H1 (cell line): ENCODE data around the gene SEPTIN1. TPM values are rescaled to one million over a fixed set of nuclear protein-coding genes. Genes with fewer than 3 reads are reported as not detected.

ENCODE experiments used
- CTCF ChIA-PET: fragments of 300-600 bp; sonication (Branson Sonifier 250); formaldehyde crosslinking; loops from one replicate; lab custom pipeline; 2021; ENCODE audit not compliant: partially characterized antibody; lab: Charles Lee
- POLR2A ChIA-PET: fragments of 300-600 bp; sonication (Branson Sonifier 250); formaldehyde crosslinking; loops from one replicate; lab custom pipeline; 2021; ENCODE audit warnings: inconsistent platforms; ENCODE audit not compliant: partially characterized antibody; lab: Charles Lee
- DNase-seq, 2 experiments: peaks; one replicate each; pipeline versions ENCODE4 v3.0.0 to v3.0.0-alpha.2; 2010 to 2022; ENCODE audit warnings: low spot score in 2 of 2, low read depth in 1 of 2, mixed read lengths in 1 of 2
- FAIRE-seq: peaks from 2 replicates; lab custom pipeline; 2011; peaks lifted over from hg19 to GRCh38; lab: Jason Lieb, UNC
- H2AFZ ChIP-seq: 2 replicates; pipeline ENCODE4 v1.8.1; 2012; ENCODE audit warnings: low read length, inconsistent platforms
- H2AK5ac ChIP-seq: 2 replicates; pipeline ENCODE4 v1.6.1; 2013; ENCODE audit warnings: low read depth, low read length
- H2BK120ac ChIP-seq: replicated peaks from 2 replicates; pipeline ENCODE3; 2013; ENCODE audit warnings: low read depth, low read length, inconsistent platforms
- H2BK12ac ChIP-seq: 2 replicates; pipeline ENCODE4 v1.6.1; 2013; ENCODE audit warnings: low read depth, low read length
- H2BK15ac ChIP-seq: 2 replicates; pipeline ENCODE4 v1.6.1; 2013; ENCODE audit warnings: low read length
- H2BK20ac ChIP-seq: 2 replicates; pipeline ENCODE4 v1.6.1; 2013; ENCODE audit warnings: low read length
- H2BK5ac ChIP-seq: 2 replicates; pipeline ENCODE4 v1.6.1; 2013; ENCODE audit warnings: low read depth, low read length
- H3K14ac ChIP-seq: 2 replicates; pipeline ENCODE4 v1.6.1; 2013; ENCODE audit warnings: inconsistent platforms; ENCODE audit not compliant: insufficient read length
- H3K18ac ChIP-seq: 2 replicates; pipeline ENCODE4 v1.6.1; 2013; ENCODE audit warnings: low read length; ENCODE audit errors: extremely low read depth
- H3K23ac ChIP-seq: 2 replicates; pipeline ENCODE4 v1.6.1; 2013; ENCODE audit warnings: inconsistent platforms; ENCODE audit not compliant: insufficient read length
- H3K23me2 ChIP-seq: 2 replicates; pipeline ENCODE4 v1.6.1; 2013; ENCODE audit warnings: low read depth, low read length
- H3K27ac ChIP-seq: 2 replicates; pipeline ENCODE4 v1.6.1; 2011; ENCODE audit warnings: low read depth, low read length, inconsistent platforms
- H3K27me3 ChIP-seq, 4 experiments: replicated peaks in 1 of 4; 1 replicate in 1 of 4; 2 replicates in 3 of 4; pipeline versions ENCODE4 v1.6.1 to v1.8.1; 2011 to 2013; ENCODE audit warnings: low read length in 3 of 4, mild to moderate bottlenecking in 3 of 4, inconsistent platforms in 2 of 4, mixed read lengths in 2 of 4, moderate library complexity in 1 of 4; ENCODE audit not compliant: control insufficient read depth in 3 of 4, insufficient read depth in 3 of 4; ENCODE audit errors: extremely low read depth in 1 of 4
- H3K36me3 ChIP-seq, 4 experiments: 2 replicates each; pipeline versions ENCODE4 v1.6.1 to v1.8.1; 2011 to 2013; ENCODE audit warnings: mild to moderate bottlenecking in 4 of 4, low read length in 3 of 4, moderate library complexity in 2 of 4, control low read depth in 1 of 4, inconsistent platforms in 1 of 4; ENCODE audit not compliant: insufficient read depth in 4 of 4, control insufficient read depth in 2 of 4
- H3K4ac ChIP-seq: replicated peaks from 2 replicates; pipeline ENCODE3; 2013; ENCODE audit warnings: low read length, low read depth, mixed read lengths, inconsistent platforms; ENCODE audit not compliant: insufficient read length
- H3K4me1 ChIP-seq, 4 experiments: replicated peaks in 1 of 4; 1 replicate in 1 of 4; 2 replicates in 3 of 4; pipeline versions ENCODE4 v1.6.1 to v1.8.1; 2011 to 2013; ENCODE audit warnings: low read length in 3 of 4, inconsistent platforms in 2 of 4, mixed read lengths in 1 of 4; ENCODE audit not compliant: insufficient read depth in 4 of 4, control insufficient read depth in 3 of 4
- H3K4me2 ChIP-seq, 2 experiments: 2 replicates each; pipeline versions ENCODE4 v1.6.1 to v1.8.1; 2011 to 2013; ENCODE audit warnings: low read depth in 2 of 2, low read length in 2 of 2, control low read depth in 1 of 2, inconsistent platforms in 1 of 2, mild to moderate bottlenecking in 1 of 2; ENCODE audit not compliant: insufficient read depth in 1 of 2
- H3K4me3 ChIP-seq, 4 experiments: fragments of 200-600, 300-600 bp in 1 of 4; sonication (generic), shearing (Covaris generic), sonication (Bioruptor Twin) in 1 of 4; 2 replicates each; pipeline versions ENCODE4 v1.5.1 to v1.8.1; 2011 to 2016; ENCODE audit warnings: low read length in 4 of 4, low read depth in 3 of 4, control low read depth in 2 of 4, inconsistent platforms in 2 of 4, mild to moderate bottlenecking in 2 of 4, mixed read lengths in 1 of 4, moderate library complexity in 1 of 4; ENCODE audit not compliant: insufficient read depth in 2 of 4; ENCODE audit errors: extremely low read depth in 1 of 4
- H3K56ac ChIP-seq: replicated peaks from 2 replicates; pipeline ENCODE3; 2013; ENCODE audit warnings: low read depth, mild to moderate bottlenecking, mixed read lengths, low read length, inconsistent platforms; ENCODE audit not compliant: insufficient read length
- H3K79me1 ChIP-seq: 2 replicates; pipeline ENCODE4 v1.6.1; 2013; ENCODE audit warnings: low read depth, low read length, control low read depth
- H3K79me2 ChIP-seq, 2 experiments: 2 replicates each; pipeline versions ENCODE4 v1.6.1 to v1.8.1; 2012 to 2013; ENCODE audit warnings: low read length in 2 of 2, mild to moderate bottlenecking in 2 of 2, inconsistent platforms in 1 of 2; ENCODE audit not compliant: insufficient read depth in 2 of 2, control insufficient read depth in 1 of 2
- H3K9ac ChIP-seq, 4 experiments: replicated peaks in 1 of 4; 1 replicate in 1 of 4; 2 replicates in 3 of 4; pipeline versions ENCODE4 v1.6.1 to v1.8.1; 2011 to 2013; ENCODE audit warnings: low read depth in 3 of 4, low read length in 3 of 4, control low read depth in 2 of 4, mild to moderate bottlenecking in 2 of 4, moderate library complexity in 2 of 4, inconsistent platforms in 1 of 4; ENCODE audit errors: extremely low read depth in 1 of 4
- H3K9me3 ChIP-seq, 2 experiments: 2 replicates each; pipeline versions ENCODE4 v1.6.1 to v1.8.1; 2012 to 2013; ENCODE audit warnings: mild to moderate bottlenecking in 2 of 2, moderate library complexity in 2 of 2, control low read depth in 1 of 2, inconsistent platforms in 1 of 2, low read depth in 1 of 2, low read length in 1 of 2, mixed read lengths in 1 of 2; ENCODE audit not compliant: insufficient read depth in 2 of 2
- H4K20me1 ChIP-seq, 2 experiments: replicated peaks in 1 of 2; 2 replicates each; pipeline versions ENCODE3 to v1.8.1; 2011 to 2013; ENCODE audit warnings: inconsistent platforms in 2 of 2, low read length in 2 of 2, mild to moderate bottlenecking in 1 of 2; ENCODE audit not compliant: insufficient read depth in 2 of 2, control insufficient read depth in 1 of 2
- H4K5ac ChIP-seq: 2 replicates; pipeline ENCODE4 v1.6.1; 2013; ENCODE audit warnings: low read length, low read depth, mixed read lengths, inconsistent platforms; ENCODE audit not compliant: insufficient read length
- H4K8ac ChIP-seq: 2 replicates; pipeline ENCODE4 v1.8.0; 2013; ENCODE audit warnings: mild to moderate bottlenecking, moderate library complexity, low read length, inconsistent platforms; ENCODE audit not compliant: insufficient read depth; ENCODE audit errors: extremely low read depth
- H4K91ac ChIP-seq: replicated peaks from 2 replicates; pipeline ENCODE3; 2013; ENCODE audit warnings: low read length, mixed read lengths, inconsistent platforms; ENCODE audit not compliant: insufficient read length
- ATF2 ChIP-seq: IDR thresholded peaks from 2 replicates; pipeline ENCODE4 v1.6.1; 2012; ENCODE audit warnings: low read length, inconsistent platforms
- BACH1 ChIP-seq: IDR thresholded peaks from 2 replicates; pipeline ENCODE4 v1.6.1; 2012; ENCODE audit warnings: low read length, improper control_type of control experiment
- BCL11A ChIP-seq, 2 experiments: IDR thresholded peaks; one replicate each; pipeline ENCODE4 v1.6.1; 2011; ENCODE audit warnings: low read depth in 2 of 2, low read length in 2 of 2, mild to moderate bottlenecking in 2 of 2
- KDM1A ChIP-seq: fragments of 200-600, 300-600 bp; sonication (generic); IDR thresholded peaks from 2 replicates; pipeline ENCODE4 v1.7.1; 2016; ENCODE audit warnings: mild to moderate bottlenecking, low read length, borderline replicate concordance
- KDM4A ChIP-seq: IDR thresholded peaks from one replicate; pipeline ENCODE4 v1.7.1; 2012; ENCODE audit warnings: low read depth, mild to moderate bottlenecking, moderate library complexity, low read length, inconsistent platforms; ENCODE audit not compliant: severe bottlenecking
- PHF8 ChIP-seq: fragments of 200-600 bp; sonication (generic); conservative IDR thresholded peaks from 2 replicates; pipeline ENCODE4 v1.7.1; 2012; ENCODE audit warnings: low read depth, mild to moderate bottlenecking, inconsistent platforms, low read length, moderate library complexity
- POLR2AphosphoS5 ChIP-seq: IDR thresholded peaks from 2 replicates; pipeline ENCODE4 v1.6.1; 2011; ENCODE audit warnings: low read depth, low read length
- RBBP5 ChIP-seq: IDR thresholded peaks from 2 replicates; pipeline ENCODE4 v1.7.1; 2012; ENCODE audit warnings: low read depth, mild to moderate bottlenecking, inconsistent platforms, low read length, moderate library complexity, borderline replicate concordance
- RXRA ChIP-seq: IDR thresholded peaks from 2 replicates; pipeline ENCODE4 v1.6.1; 2011; ENCODE audit warnings: low read depth, mild to moderate bottlenecking, low read length, moderate library complexity; ENCODE audit not compliant: insufficient read depth
- SP2 ChIP-seq: IDR thresholded peaks from 2 replicates; pipeline ENCODE4 v1.6.1; 2012; ENCODE audit warnings: mild to moderate bottlenecking, low read length, inconsistent platforms
- SP4 ChIP-seq: IDR thresholded peaks from 2 replicates; pipeline ENCODE4 v1.6.1; 2012; ENCODE audit warnings: low read length, inconsistent platforms
- TCF12 ChIP-seq: IDR thresholded peaks from 2 replicates; pipeline ENCODE4 v1.6.1; 2011; ENCODE audit warnings: low read depth, mild to moderate bottlenecking, low read length
- ZNF274 ChIP-seq: IDR thresholded peaks from 2 replicates; pipeline ENCODE4 v1.7.0; 2012; ENCODE audit warnings: low read length, borderline replicate concordance; ENCODE audit errors: extremely low read depth
- WGBS, 2 experiments: shearing (Covaris generic) in 1 of 2; methylation state at CpG; one replicate each; pipeline versions ENCODE4 v1.1.6 to v1.1.7; 2013 to 2015; ENCODE audit warnings: low lambda C conversion rate in 2 of 2, mixed read lengths in 2 of 2, inconsistent platforms in 1 of 2, low coverage in 1 of 2, missing lambda C conversion rate in 1 of 2; ENCODE audit not compliant: insufficient replicate concordance in 2 of 2, insufficient coverage in 1 of 2, insufficient read length in 1 of 2; ENCODE audit errors: extremely low coverage in 1 of 2, missing lambda C conversion rate in 1 of 2; 5-methylcytosine and 5-hydroxymethylcytosine counted together
- polyA plus RNA-seq, 7 experiments: library from polyadenylated mRNA; depleted of rRNA in 3 of 7; stranded (reverse) in 5 of 7; unstranded in 2 of 7; fragments of >200 nt in 5 of 7; fragments of 200-250 nt in 2 of 7; gene quantifications; 1 replicate in 5 of 7; 2 replicates in 1 of 7; 4 replicates in 1 of 7; pipeline versions ENCODE4 v1.2.1 to v1.2.3, GENCODE V29; 2011 to 2013; ENCODE audit warnings: missing spikeins in 2 of 7, mixed read lengths in 2 of 7
- total RNA-seq: library from RNA; stranded (reverse); fragmentation: NEBNext Ultra II Directional; extraction: Animal tissue kit (Norgen Biotek cat#: 25700); gene quantifications from 2 replicates; pipeline ENCODE4 v1.2.1, GENCODE V29; 2021

Gene SEPTIN1
- total and polyA plus RNA-seq, 2 of the 8 experiments (the other 6 are each of a cell fraction or from before 2014, with no cell fraction given), result 0.24 to 1.4 TPM

- no peak overlapping the region for H3K23ac ChIP-seq
- no peak overlapping the region for H2BK15ac ChIP-seq
- ChIA-PET POLR2A (interaction anchor here (0.9 to 6.9 kb wide), 3 partner anchors 9 to 54 kb away, joined by 3 to 79 read pairs (median 3); partner anchors contain the start of gene CD2BP2), CTCF (interaction anchor here (1.1 kb wide), 1 partner anchor 20 kb away, joined by 3 read pairs; no protein-coding TSS in a partner anchor)
- peaks cover 0 to 29% of the 10 kb centered on the region in 2 experiments; a peak in 2 of 4 replicates for H3K79me2 ChIP-seq
- no peak overlapping the region for H4K8ac ChIP-seq
- no peak overlapping the region for H2AFZ ChIP-seq
- H3K18ac ChIP-seq, result no peak overlapping the region
- no peak overlapping the region for H3K4me3 ChIP-seq
- no peak overlapping the region for H2BK5ac ChIP-seq
- no peak overlapping the region for H3K56ac ChIP-seq
- H3K4me2 ChIP-seq, result no peak overlapping the region; a peak in 1 of 4 replicates
- 0 out of 8 replicates have a peak, but pooled peaks cover 0 to 4% (median 0%) of the 10 kb centered on the region in 4 experiments for H3K36me3 ChIP-seq
- no peak overlapping the region for H4K91ac ChIP-seq
- peaks cover 0 to 17% (median 11%) of the 10 kb centered on the region in 4 experiments; a peak in 6 of 7 replicates for H3K4me1 ChIP-seq
- H3K14ac ChIP-seq, result no peak overlapping the region
- H3K9me3 ChIP-seq, result no peaks in the 10 kb centered on the region
- H3K4ac ChIP-seq, result no peak overlapping the region
- no peak overlapping the region for H3K9ac ChIP-seq
- no peak overlapping the region for H2BK12ac ChIP-seq
- no peak overlapping the region for H2BK120ac ChIP-seq
- H4K20me1 ChIP-seq, result peaks cover 4 to 19% of the 10 kb centered on the region in 2 experiments
- no peak overlapping the region for H3K27ac ChIP-seq
- peaks cover 10% of the 10 kb centered on the region; the same call in 1 of the 2 replicates for H3K23me2 ChIP-seq
- H2BK20ac ChIP-seq, result no peak overlapping the region
- no peak overlapping the region for H4K5ac ChIP-seq
- FAIRE-seq, result no peak
- DNase-seq, result no peak
- H2AK5ac ChIP-seq, result no peak overlapping the region
- 91% methylated on average over 4 of the region's 4 CpGs; no CpG with 5 or more reads in 1 of the 2 experiments for WGBS, 2 experiments
- H3K27me3 ChIP-seq, result no peaks in the 10 kb centered on the region
- peaks cover 10% of the 10 kb centered on the region for H3K79me1 ChIP-seq
- TF ChIP-seq TCF12, result no peak
- no peak for TF ChIP-seq ZNF274
- TF ChIP-seq KDM4A, result no peak
- TF ChIP-seq ATF2, result no peak
- TF ChIP-seq RBBP5, result no peak
- TF ChIP-seq SP4, result no peak
- no peak for TF ChIP-seq PHF8
- no peak for TF ChIP-seq BCL11A (IDR thresholded peaks at IDR 0.05; ENCODE audit: low read depth in 2 of 2, low read length in 2 of 2)
- TF ChIP-seq BACH1, result no peak
- TF ChIP-seq POLR2AphosphoS5, result no peak
- no peak for TF ChIP-seq RXRA
- no peak for TF ChIP-seq KDM1A
- TF ChIP-seq SP2, result no peak
Measured at GRCh38 chr16:30366511-30366910, 15.8 kb downstream of the SEPTIN1 start.
